ENCODE measurements around the gene RSPRY1. TPM values are rescaled to one million over a fixed set of nuclear protein-coding genes. Genes with fewer than 3 reads are reported as not detected.

The RSPRY1 gene
- total RNA-seq, 1 experiment from 2014 or later: 24.9 TPM

GRCh38 chr16:57268804-57269800, 83.0 kb downstream of the RSPRY1 start:
- no peak for DNase-seq (ENCODE audit: low read depth, low spot score)
- ChIA-PET CTCF (no interaction called here), RAD21 (ENCODE audit: low non-redundant PET in 1 of 2, low total read pairs in 2 of 2, uncharacterized antibody in 2 of 2, unreplicated experiment in 2 of 2) (no interaction called here), POLR2A (no interaction called here)
- no TSS peak for BruUV-seq (replicated peaks)
- Histone ChIP-seq H4K20me1 (ENCODE audit: insufficient read depth) (no peaks in the 10 kb centered on the region), H3K9ac (ENCODE audit: low read length) (no peak overlapping the region), H3K9me2 (ENCODE audit: insufficient read depth) (no peaks in the 10 kb centered on the region), H3K4me2 (ENCODE audit: low read length) (no peak overlapping the region), H3K4me3 (replicated peaks in 1 of 2; ENCODE audit: low read depth in 1 of 2, low read length in 2 of 2) (no peak overlapping the region), H2AFZ (ENCODE audit: low read depth, low read length, poor library complexity, severe bottlenecking) (no peak overlapping the region), H3K79me2 (ENCODE audit: insufficient read depth, low read length) (no peaks in the 10 kb centered on the region), H3K9me3 (ENCODE audit: control insufficient read depth in 1 of 2, insufficient read depth in 1 of 2, low read depth in 1 of 2, low read length in 2 of 2) (no peaks in the 10 kb centered on the region), H3K27me3 (ENCODE audit: insufficient read depth, low read length) (no peaks in the 10 kb centered on the region), H3K36me3 (ENCODE audit: control insufficient read depth in 1 of 2, insufficient read depth in 2 of 2, low read length in 2 of 2) (no peaks in the 10 kb centered on the region), H3K27ac (ENCODE audit: low read depth, low read length) (no peak overlapping the region), H3K4me1 (ENCODE audit: control insufficient read depth in 1 of 2, insufficient read depth in 2 of 2, low read length in 2 of 2) (no peaks in the 10 kb centered on the region; a peak in 2 of 4 replicates)
- no peak for TF ChIP-seq FOSL1 (IDR thresholded peaks at IDR 0.05; ENCODE audit: low read depth)
- ATAC-seq: peak; percentile 21; the same call in 1 of the 2 replicates
- intact Hi-C loops (cut with micrococcal nuclease): no loop called here

DNA sequence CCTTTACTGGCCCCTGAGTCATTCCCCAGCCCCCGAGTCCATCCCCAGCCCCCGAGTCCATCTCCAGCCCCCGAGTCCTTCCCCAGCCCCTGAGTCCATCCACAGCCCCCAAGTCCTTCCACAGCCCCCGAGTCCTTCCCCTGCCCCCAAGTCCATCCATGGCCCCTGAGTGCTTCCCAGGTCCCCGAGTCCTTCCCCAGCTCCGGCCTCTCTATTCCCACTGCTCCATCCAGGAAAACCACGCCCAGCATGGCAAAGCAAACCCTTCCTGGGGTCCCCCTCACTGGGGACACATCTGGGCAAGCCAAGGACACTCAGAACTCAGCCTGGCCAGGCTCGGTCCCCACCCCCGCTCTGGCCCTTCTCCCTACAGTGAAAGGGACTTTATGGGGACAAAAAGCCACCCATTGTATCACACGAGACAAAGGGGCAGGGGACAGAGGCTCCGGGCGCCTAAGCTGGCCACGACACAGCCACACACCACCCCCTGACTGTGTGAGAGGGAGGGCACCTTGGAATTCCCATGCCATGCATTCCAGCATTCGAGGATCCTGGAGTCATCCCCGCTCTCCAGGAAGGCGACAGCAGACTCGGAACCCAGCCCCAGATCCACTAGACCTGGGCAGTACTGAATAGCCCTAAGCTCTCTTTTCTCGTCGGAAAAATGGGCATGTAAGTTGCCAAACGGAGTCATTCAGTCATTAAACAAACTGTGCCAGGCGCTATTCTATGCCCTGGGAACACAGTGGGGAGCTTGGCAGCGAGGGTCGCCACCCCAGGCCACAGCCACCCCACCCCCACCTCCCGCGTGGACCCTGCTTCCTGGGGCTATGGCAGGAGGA, 84.3 kb downstream of the RSPRY1 start:
- ATAC-seq (no peak), DNase-seq (ENCODE audit: low read depth, low spot score) (no peak)
- intact Hi-C loops (cut with micrococcal nuclease): no loop called here
- RAD21 ChIA-PET (ENCODE audit: low non-redundant PET in 1 of 2, low total read pairs in 2 of 2, uncharacterized antibody in 2 of 2, unreplicated experiment in 2 of 2): no interaction called here
- H3K79me2 ChIP-seq (ENCODE audit: insufficient read depth, low read length): no peaks in the 10 kb centered on the region
- H3K4me1 ChIP-seq (ENCODE audit: control insufficient read depth in 1 of 2, insufficient read depth in 2 of 2, low read length in 2 of 2): no peaks in the 10 kb centered on the region; a peak in 2 of 4 replicates
- no peaks in the 10 kb centered on the region for H3K27me3 ChIP-seq (ENCODE audit: insufficient read depth, low read length)
- no peaks in the 10 kb centered on the region for H4K20me1 ChIP-seq (ENCODE audit: insufficient read depth)
- no peak overlapping the region for H3K9ac ChIP-seq (ENCODE audit: low read length)
- H3K27ac ChIP-seq (ENCODE audit: low read depth, low read length): no peak overlapping the region
- no peaks in the 10 kb centered on the region for H3K9me2 ChIP-seq (ENCODE audit: insufficient read depth)
- POLR2A ChIA-PET: no interaction called here
- no peak overlapping the region for H2AFZ ChIP-seq (ENCODE audit: low read depth, low read length, poor library complexity, severe bottlenecking)
- no peak overlapping the region for H3K4me2 ChIP-seq (ENCODE audit: low read length)
- no peaks in the 10 kb centered on the region for H3K9me3 ChIP-seq (ENCODE audit: control insufficient read depth in 1 of 2, insufficient read depth in 1 of 2, low read depth in 1 of 2, low read length in 2 of 2)
- no peak overlapping the region for H3K4me3 ChIP-seq (replicated peaks in 1 of 2; ENCODE audit: low read depth in 1 of 2, low read length in 2 of 2)
- no TSS peak for BruUV-seq (replicated peaks)
- H3K36me3 ChIP-seq (ENCODE audit: control insufficient read depth in 1 of 2, insufficient read depth in 2 of 2, low read length in 2 of 2): no peaks in the 10 kb centered on the region
- CTCF ChIA-PET: no interaction called here
- TF ChIP-seq MAX (IDR thresholded peaks at IDR 0.05): no peak
- no peak for TF ChIP-seq ELF1 (IDR thresholded peaks at IDR 0.05; ENCODE audit: borderline replicate concordance, low read depth)
- TF ChIP-seq POLR2AphosphoS5 (IDR thresholded peaks at IDR 0.05; ENCODE audit: low read depth, low read length): no peak
- TF ChIP-seq CEBPB (IDR thresholded peaks at IDR 0.05; ENCODE audit: low read depth): no peak
- TF ChIP-seq FOSL1 (IDR thresholded peaks at IDR 0.05; ENCODE audit: low read depth): no peak
- TF ChIP-seq RAD21 (IDR thresholded peaks at IDR 0.05; ENCODE audit: low read depth): no peak
- no peak for TF ChIP-seq EZH2phosphoT487 (IDR thresholded peaks at IDR 0.05; ENCODE audit: borderline replicate concordance)
- no peak for TF ChIP-seq REST (IDR thresholded peaks at IDR 0.05; ENCODE audit: low read depth)
- no peak for TF ChIP-seq SIN3A (IDR thresholded peaks at IDR 0.05; ENCODE audit: low read depth)
- TF ChIP-seq ZFX (IDR thresholded peaks at IDR 0.05): no peak
- TF ChIP-seq EGR1 (IDR thresholded peaks at IDR 0.05; ENCODE audit: low read depth): no peak
- no peak for TF ChIP-seq JUND (IDR thresholded peaks at IDR 0.05)
- TF ChIP-seq POLR2A (IDR thresholded peaks at IDR 0.05; ENCODE audit: borderline replicate concordance, extremely low read depth, insufficient read depth, insufficient read length): no peak
- TF ChIP-seq, protein P1, sequence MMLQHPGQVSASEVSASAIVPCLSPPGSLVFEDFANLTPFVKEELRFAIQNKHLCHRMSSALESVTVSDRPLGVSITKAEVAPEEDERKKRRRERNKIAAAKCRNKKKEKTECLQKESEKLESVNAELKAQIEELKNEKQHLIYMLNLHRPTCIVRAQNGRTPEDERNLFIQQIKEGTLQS (IDR thresholded peaks at IDR 0.05): no peak
- TF ChIP-seq YY1 (IDR thresholded peaks at IDR 0.05; ENCODE audit: extremely low read depth, insufficient replicate concordance, low read depth, low read length): no peak

Data from HCT116 (cell line).